ENCODE results near the gene YPEL2.

DNA sequence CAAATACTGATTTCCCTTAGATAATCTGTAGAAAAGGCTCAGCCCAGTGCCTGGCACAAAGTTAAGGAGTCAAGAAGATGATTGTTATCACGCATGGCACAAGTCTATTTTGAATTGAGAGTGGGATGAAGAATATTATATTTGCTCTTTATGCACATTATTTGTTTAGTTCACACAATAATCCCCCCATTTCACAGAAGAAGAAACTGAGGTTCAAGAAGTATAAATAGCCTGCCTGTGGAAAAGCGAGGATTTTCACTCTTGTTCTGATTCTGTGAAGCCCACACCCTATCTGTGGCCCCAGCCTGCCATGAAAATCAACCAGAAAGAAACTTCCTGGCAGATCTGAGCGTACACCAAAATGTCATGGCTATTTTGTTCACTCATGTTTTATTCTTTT lies 73.0 kb downstream of the YPEL2 start:
- TF ChIP-seq CTCF (IDR thresholded peaks at IDR 0.05 in 2 of 3, conservative IDR thresholded peaks at IDR 0.05 in 1 of 3; ENCODE audit: borderline replicate concordance in 1 of 3, insufficient read depth in 1 of 3, low read depth in 2 of 3, low read length in 2 of 3) (no peak), ZNF274 (IDR thresholded peaks at IDR 0.05; ENCODE audit: low read depth, low read length) (no peak), EZH2phosphoT487 (IDR thresholded peaks at IDR 0.05; ENCODE audit: borderline replicate concordance) (no peak)
- TF ChIP-seq, protein P1, sequence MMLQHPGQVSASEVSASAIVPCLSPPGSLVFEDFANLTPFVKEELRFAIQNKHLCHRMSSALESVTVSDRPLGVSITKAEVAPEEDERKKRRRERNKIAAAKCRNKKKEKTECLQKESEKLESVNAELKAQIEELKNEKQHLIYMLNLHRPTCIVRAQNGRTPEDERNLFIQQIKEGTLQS (IDR thresholded peaks at IDR 0.05), result no peak

All from HCT116 (cell line).